GM11168 (cell line): Measurements from ENCODE around the gene TET1.
"Not testable (repeated sequence)": the region's sequence is repeated elsewhere in the genome, so short reads cannot be mapped to it uniquely, and the experiment has no call there.

Source experiments
- in situ Hi-C: fragments of 300-500 bp; cut with MboI; formaldehyde crosslinking; loops from one replicate; pipeline ENCODE4 v1.12.0; 2022; ENCODE audit warnings: low sequenced_read_pairs; ENCODE audit not compliant: unreplicated experiment

TET1 gene

DNA sequence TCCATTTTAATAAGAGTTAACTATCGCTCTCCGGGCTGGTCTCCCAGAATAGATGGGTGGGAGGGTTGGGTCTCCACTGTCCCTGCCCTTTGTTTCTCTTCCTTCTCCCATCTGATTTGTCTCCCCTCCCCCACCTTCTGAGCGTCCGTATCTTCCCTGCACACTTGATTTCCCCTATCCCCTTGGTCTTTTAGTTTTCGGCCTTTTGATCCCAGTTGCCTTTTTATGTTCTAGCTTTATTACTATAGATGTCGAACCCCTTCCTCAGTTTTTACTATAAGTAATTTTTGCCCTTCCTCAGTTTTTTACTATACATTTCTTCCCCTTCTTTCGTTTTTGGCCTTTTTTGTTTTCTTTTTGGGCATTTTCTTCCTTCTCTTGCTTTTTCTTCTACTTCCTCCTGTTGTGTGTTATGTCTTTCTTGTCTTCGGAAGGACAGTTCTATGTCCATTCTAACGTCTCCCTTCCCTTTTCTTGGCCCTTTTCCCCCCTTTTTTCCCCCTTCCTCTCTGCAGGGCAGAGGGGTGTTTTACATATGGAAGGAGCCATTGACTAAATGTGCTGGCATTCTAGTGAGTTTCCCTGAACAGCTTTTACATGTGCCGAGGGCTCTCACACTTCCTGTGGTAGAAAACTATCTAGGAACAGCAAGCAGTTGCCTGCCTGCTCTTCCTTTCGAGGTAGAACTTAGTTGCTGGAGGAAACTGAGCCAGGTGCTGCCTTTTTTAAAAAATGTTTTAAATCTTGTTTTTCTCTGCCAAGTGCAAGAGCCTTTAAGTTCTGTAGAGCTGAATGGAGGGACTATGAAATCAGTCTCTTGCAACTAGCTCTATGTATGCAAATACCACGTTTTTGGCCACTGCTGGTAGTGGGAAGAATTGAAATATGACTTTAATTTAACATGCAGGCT is 2.8 kb downstream of the TET1 start:
- in situ Hi-C loops, result no loop called here

DNA sequence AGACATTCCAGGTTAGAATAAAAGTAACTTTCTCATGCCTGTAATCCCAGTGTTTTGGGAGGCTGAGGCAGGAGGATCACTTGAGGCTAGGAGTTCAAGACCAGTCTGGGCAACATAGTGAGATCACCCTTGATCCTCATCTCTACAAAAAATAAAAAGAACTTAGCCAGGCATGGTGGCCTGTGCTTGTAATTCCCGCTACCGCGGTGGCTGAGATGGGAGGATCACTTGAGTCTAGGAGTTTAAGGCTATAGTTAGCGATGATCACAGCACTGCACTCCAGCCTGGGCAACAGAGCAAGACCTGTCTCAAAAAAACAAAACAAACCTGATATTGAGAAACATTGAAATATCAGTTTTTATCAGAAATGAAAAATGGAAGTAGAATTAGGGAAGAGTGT is 4.6 kb downstream of the TET1 start:
- in situ Hi-C loops, result no loop called here

DNA sequence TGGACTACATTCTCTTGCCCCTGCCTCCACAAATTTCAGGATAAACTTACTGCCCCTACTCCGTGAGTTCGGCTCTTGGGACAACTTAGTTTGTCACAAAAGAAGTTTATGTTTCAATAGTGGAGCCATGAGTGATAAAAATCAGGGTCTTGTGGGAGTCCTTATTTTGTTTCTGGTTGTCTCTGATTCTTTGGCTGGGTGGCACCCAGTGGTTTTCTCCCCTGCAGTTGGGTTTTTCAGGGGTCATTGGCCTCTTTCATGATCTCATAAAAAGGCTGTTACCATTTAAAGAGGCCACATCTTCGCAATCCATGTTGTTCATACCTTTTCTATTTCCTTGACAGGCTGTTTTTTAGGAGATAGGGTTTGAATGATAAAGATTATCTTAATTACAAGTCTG is 5.5 kb downstream of the TET1 start:
- in situ Hi-C loops, result no loop called here

DNA sequence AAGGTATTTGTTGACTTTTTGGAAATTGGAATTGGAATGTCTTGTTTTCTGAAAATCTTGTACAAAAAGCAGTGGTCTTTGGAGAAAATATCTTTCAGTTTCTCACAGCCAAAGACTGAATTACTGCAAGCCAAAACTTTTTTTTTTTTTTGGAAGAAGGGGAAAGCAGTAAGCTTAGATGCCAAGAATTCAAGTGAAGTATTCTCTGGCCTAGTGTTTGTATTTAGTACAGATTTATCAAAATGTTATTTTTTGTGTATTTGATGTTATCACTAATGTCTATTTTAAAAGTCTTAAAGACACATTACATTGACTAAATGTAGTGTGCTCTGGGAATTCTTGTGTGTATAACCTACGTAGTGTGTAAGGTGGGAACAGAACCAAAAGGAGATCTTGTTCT is 6.2 kb downstream of the TET1 start:
- in situ Hi-C loops, result no loop called here

DNA sequence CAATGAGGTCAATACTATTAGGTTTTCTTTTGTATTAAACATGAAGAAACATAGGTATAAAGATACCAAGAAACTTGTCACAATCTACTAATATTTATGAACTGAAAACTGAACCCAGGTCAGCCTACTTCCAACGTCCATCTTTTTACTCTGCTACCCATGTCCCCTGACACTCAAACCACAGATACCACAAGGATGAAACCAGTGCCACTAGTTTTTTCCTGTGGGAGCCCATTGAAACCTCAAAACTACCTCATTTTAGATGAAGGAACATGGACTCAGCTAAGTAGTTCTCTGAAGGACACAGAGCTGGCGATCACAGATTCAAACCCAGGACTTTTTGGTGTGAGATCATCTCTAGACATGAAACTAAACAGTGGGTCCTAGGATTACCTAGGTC is 6.8 kb downstream of the TET1 start:
- in situ Hi-C loops, result no loop called here

DNA sequence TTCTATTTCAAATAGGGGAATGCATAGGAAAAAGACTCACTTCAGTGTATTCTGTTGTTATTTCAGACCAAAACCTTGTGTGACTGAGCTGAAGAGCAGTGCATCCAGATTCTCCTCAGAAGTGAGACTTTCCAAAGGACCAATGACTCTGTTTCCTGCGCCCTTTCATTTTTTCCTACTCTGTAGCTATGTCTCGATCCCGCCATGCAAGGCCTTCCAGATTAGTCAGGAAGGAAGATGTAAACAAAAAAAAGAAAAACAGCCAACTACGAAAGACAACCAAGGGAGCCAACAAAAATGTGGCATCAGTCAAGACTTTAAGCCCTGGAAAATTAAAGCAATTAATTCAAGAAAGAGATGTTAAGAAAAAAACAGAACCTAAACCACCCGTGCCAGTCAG is 12.0 kb downstream of the TET1 start:
- in situ Hi-C loops, result no loop called here

DNA sequence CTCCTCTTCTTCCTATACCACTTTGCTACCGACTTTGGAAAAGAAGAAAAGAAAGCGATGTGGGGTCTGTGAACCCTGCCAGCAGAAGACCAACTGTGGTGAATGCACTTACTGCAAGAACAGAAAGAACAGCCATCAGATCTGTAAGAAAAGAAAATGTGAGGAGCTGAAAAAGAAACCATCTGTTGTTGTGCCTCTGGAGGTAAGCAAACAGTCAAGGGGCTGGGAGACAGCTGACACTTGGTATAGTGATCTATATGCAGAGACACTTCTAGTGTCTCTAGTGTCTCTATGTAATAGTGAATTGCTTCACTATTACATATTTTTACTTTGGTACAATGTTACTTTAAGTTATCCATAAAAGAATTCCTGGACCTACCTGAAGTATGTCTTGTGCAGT is 13.9 kb downstream of the TET1 start:
- in situ Hi-C loops, result no loop called here

DNA sequence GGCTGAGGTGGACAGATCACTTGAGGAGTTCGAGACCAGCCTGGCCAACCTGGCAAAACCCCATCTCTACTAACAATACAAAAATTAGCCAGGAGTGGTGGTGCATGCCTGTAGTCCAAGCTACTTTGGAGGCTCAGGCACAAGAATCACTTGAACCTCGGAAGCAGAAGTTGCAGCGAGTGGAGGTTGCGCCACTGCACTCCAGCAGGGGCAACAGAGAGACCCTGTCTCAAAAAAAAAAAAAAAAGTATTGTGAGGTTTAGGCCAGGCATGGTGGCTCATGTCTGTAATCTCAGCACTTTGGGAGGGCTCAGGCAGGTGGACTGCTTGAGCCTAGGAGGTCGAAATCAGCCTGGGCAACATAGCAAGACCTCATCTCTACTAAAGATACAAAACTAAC is 16.0 kb downstream of the TET1 start:
- in situ Hi-C loops, result no loop called here

DNA sequence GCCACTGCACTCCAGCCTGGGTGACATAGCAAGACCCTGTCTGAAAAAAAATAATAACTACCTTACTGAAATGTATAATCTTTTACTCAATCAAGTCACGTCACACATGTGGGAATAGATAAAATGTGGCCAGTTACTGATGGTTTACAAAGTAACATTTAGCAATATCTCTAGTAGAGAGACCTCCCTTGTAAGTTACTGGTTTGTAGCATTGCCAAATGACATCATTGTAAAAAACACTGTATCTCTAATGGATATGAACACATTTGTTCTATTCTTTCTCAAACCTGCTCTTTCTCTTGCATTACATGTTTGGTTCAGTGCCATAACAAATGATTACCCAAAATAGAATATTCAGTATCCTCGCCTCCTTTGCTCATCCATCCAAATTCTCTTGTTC is 18.8 kb downstream of the TET1 start:
- in situ Hi-C loops, result no loop called here

DNA sequence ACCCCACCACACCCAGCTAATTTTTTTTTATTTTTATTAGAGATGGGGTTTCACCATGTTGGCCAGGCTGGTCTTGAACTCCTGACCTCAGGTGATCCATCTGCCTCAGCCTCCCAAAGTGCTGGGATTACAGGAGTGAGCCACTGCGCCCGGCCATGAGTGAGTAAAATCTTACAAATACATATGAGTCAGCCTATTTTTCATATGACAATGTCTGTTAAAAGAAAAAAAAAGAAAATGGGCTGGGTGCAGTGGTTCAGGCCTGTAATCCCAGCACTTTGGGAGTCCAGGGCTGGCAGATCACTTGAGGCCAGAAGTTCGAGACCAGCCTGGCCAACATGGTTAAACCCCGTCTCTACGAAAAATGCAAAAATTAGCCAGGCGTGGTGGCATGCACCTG is 24.1 kb downstream of the TET1 start:
- in situ Hi-C loops, result not testable (repeated sequence)

DNA sequence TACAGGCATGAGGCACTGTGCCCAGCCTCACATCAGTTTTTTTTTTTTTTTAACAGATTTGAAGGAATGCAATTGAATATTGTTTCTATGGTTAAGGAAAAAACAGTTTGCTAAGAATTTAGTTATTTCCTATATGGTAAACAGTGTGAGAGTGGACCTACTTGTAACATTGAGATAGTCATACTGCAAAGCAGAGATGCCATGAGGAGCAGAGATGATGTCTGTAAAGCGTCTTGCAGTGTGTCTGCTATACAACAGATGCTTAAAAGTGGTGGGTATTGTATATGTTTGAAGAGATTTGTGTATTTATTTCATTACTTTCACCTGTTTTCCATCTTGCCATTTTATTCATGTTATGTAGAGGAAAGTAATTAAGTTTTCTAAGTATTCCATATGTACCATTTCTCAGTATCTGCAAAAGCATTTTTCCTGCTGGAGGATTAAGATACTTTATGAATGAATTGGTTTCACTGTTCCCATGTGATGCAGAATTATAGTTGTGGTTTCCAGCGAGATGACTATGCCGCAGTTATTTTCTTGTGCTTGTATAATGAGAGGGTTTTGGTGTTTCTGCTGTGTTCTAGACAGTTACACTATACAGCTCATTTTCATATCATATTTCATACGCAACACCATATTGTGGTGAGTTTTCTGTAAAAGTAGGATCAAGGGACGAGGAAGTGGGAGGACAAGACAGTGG is 26.6 kb downstream of the TET1 start:
- in situ Hi-C loops, result no loop called here

DNA sequence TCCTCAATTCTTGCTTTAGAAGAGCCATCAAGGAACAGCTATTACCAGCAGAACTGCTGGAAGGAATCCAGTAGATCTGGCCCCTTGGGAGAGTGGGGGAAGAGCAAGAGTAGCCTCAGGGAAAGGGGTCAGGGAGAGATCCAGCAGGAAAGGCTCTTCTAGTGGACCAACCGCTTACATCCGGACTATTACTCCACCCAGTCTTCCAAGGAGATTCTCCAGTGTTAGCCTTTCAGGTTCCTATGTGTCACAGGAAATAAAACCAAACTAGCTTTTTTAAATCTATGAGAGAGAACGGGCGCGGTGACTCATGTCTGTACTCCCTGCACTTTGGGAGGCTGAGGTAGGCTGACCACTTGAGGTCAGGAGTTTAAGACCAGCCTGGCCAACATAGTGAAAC is 34.3 kb downstream of the TET1 start:
- in situ Hi-C loops, result no loop called here

DNA sequence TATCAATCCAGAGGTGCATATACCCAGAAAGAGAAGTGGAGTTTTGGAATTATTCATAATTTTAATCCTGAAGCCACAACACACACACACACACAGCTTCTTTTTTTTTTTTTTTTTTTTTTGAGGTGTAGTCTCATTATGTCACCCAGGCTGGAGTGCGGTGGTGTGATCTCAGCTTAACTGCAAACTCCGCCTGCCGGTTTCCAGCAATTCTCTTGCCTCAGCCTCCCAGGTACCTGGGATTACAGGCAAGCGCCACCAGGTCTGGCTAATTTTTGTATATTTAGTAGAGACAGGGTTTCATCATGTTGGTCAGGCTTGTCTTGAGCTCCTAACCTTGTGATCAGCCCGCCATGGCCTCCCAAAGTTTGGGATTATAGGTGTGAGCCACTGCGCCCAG is 35.4 kb downstream of the TET1 start:
- in situ Hi-C loops, result no loop called here

DNA sequence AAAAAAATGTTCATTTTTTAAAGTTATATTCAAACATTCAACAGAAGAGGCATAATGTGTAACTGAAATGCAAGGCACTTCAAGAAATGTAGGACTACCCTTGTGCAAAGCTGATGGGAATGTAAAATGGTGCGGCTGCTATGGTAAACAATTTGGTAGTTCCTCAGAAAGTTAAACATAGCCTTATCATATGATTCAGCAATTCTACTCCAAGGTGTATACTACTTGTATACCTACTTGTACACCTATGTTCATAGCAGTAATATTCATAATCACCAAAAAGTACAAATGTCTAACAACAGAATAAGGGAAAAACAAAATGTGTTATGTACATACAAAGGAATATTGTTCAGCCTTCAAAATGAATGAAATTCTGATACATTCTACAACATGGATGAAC is 37.3 kb downstream of the TET1 start:
- in situ Hi-C loops, result no loop called here

DNA sequence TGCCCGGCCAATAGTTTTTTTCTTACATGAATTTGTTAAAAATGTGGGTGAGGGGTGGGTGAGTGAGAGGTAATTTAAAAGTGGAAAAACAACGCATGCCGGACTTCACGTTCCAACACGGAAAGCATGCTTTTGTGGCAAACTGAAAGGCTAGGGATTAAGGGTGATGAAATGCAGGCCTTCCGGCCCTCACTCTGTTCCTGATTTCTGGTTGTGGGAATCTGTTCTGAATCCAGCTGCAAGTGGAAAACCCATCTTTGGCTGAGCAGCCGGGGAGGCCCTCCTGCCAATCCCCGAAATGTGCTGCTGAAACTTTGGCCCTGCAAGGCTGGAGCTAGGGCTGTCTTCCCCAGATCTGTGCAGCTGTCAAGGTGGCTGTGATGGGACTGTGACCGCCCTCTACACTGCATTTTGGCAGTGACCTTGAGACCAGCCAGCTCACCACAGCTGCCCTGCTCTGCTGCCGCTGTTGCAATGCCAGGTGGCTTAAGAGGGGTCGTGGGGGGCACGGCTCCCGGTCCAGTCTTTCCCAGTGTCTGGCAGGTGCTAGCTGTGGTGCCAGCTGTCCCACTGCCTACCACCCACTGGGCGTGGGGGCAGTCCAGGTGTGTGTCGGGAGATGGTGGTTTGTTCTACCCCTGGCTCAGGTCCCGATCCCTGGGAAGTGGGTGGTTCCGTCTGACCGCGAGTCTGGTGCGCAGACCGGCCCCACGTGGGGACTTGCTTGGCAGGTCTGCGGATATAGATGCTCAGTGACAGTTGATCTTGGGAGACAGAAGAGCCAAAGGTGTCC is 39.0 kb downstream of the TET1 start:
- in situ Hi-C loops, result no loop called here

DNA sequence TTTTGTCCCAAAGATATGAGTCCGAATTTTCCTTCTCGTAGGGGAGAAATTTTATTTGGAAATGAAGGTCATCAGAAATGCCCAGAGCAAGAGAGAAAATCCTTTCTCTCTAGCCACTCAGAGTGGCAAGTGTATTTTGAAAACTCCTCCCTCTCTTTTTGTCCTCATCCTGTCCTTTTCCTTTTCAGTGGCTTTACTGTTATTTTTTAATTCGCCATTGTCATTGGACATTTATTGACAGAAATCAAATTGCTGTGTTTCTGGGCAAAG is 39.6 kb downstream of the TET1 start:
- in situ Hi-C loops, result no loop called here

DNA sequence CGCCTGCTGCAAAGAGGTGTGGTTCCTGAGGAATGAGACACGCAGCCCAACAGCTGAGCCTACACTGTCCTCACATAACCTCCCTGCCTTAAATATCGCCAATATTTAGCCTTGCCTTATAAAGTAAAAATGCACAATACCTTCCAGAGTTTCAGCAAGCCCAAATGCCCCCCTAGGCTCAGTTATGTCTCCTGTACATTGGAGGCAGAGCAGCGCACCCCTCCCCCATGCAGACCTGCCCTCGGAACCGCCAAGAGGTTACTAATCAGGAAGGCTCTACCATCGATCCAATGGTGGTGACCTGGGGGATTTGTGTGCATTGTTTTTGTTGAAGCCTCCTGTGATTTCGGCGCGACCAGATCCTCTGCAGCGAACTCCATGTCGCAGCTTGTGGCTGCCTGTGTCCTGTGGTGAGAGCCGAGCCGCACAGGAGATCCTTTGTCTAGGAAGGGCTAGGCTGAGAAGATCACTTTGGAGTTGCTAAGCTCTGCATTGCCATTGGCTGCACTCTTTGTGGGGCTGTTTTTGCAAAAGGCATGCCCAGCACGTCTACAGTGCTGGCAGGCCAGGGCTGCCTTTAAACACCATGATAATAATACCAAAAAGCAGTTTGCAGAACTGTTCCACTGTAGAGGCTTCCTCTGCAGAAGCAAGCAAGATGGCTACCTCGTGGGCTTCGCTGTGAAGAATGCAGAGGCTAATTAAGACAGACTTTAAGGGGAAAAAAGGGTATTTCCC is 40.1 kb downstream of the TET1 start:
- in situ Hi-C loops, result no loop called here

DNA sequence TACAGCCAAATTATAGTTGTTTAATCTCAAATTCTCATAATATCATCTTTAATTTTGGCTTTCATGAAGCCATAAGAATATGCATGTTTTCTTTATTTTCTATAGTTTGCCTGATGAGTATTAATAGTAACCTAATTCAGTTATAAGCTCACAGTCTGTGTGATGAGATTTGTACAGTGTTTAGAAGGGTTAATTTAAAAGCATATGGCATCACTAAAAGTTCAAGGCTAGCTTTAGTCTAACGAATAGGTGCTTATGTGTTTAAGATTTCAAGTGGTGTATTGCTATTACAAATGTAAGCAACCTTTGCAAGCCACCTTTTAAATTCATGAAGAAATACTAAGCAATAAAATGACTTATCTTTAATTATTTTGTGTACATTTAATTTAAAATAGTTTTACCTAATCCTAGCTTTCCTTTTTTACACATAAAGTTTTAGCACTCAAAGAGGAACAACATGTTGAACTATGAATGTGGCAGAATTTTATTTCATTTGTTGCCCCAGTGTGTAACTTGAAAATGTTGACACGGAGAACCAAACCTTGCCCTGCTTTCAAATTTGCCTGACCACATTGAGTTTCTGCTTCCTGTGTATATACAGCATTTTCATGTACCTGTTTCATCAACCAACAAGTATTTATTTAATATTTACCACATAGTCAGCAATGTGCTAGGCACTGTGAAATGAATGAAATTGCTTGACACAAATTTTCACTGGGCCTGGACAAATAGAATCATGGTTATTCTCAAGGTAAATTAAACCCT is 41.5 kb downstream of the TET1 start:
- in situ Hi-C loops, result no loop called here

DNA sequence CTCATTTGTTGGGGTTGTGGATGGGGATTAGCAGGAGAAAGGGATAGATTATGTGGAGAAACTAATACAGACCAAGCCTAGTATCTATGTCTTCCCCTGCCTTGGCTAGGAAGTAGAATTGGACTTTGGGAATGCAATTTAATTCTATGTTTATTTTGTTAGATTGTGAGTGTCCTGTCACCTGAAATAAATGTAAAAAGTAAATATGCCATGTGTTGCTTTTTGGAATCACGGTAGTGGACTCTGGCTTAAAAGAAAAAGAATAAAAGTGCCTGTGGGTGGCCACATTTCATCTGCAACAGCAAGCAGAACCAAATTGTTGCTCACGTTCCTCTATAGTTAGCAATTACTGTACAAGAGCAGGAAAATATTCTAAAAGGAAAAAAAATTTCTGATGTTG is 42.3 kb downstream of the TET1 start:
- in situ Hi-C loops, result no loop called here

DNA sequence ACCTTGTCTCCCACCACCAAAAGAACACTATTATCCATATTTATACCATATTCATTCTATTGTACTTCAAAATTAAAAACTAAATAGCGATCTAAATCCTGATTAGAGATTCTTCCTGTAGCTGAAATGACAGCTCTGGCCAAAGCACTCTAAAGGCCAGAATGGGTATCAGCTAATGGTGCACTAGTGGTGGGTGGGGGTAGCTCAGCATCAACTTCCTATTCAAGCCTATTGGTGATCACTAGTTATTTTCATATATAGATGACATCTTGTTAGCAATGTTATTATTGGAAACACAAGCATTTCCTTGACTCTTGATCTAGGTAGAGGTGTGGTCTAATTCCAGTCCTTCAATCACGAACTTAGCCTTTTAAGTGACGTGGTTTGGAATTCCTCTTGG is 43.6 kb downstream of the TET1 start:
- in situ Hi-C loops, result no loop called here
